ENCODE results near the gene HHATL.

HHATL gene

DNA sequence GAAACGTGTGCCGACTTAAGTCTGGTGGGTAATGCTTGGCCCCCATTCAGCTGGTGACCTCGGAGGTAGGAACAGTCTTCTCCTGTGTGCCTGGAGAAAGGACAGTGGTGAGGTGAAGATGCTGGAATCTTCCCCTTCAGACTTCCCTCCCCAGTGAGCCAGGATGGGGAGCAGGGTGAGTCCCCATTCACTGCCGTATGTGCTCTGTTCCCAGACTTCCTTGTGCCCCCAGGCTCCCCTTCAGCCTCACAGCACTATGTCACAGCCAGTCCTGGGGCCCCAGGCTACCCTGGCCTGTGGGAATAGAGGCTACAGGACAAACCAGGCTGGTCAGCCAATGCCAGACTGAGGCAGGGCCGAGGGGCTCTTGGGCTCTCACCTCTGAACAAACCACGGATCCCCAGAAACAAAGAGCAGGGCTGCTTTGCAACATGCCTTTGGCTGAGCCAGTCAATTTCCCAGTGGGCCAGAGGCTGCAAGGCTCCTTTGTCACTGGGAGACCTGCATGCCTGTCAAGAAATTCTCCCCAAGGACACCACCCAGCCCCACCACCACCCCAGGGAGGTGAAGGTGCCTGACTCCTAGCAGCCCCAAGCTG, 31.8 kb upstream of the HHATL start:
- TF ChIP-seq, protein P1, sequence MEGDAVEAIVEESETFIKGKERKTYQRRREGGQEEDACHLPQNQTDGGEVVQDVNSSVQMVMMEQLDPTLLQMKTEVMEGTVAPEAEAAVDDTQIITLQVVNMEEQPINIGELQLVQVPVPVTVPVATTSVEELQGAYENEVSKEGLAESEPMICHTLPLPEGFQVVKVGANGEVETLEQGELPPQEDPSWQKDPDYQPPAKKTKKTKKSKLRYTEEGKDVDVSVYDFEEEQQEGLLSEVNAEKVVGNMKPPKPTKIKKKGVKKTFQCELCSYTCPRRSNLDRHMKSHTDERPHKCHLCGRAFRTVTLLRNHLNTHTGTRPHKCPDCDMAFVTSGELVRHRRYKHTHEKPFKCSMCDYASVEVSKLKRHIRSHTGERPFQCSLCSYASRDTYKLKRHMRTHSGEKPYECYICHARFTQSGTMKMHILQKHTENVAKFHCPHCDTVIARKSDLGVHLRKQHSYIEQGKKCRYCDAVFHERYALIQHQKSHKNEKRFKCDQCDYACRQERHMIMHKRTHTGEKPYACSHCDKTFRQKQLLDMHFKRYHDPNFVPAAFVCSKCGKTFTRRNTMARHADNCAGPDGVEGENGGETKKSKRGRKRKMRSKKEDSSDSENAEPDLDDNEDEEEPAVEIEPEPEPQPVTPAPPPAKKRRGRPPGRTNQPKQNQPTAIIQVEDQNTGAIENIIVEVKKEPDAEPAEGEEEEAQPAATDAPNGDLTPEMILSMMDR (IDR thresholded peaks at IDR 0.05; ENCODE audit: insufficient read depth, low read depth, low read length, missing control alignments), result no peak
- no peak overlapping the region for H3K4me3 ChIP-seq (ENCODE audit: low read length)
- DNase-seq (ENCODE audit: low read depth), result no peak

DNA sequence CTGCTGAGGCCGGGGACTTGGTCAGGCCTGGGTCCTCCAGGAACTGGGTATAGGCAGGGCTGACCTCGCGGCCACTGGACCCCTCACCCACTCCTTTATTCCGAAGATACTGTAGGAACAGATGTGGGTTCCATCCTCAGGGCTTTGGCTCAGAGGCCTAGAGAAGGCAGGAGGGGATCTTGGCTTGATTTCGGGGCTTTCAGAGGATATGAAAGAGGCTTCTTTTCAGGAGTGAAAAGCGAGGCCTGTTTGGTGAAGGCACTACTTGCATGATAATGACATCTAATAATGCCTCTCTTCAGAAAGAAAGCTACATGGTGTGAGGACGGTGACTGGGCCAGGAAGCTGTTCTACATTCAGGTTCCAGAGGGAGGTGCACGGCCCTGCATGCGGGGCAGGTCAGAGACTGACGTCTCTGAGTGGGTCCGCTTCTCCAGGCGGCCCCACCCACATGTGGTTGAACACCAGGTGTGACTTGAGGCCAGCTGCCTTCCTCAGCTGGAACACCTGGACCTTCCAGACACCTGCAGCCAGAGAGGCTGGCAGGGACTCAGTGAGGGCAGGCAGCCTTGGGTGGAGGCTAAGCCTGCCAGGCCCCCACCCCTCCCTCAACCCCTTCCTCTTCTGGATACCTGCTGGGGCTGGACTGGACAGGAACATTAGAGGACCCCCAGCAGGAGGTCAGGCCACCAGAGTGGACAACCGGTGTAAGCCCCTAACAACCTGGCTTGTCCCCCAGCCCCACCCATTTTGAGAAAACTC, 31.1 kb upstream of the HHATL start:
- DNase-seq (ENCODE audit: low read depth), result no peak
- H3K4me3 ChIP-seq (ENCODE audit: low read length), result no peak overlapping the region
- TF ChIP-seq, protein P1 (IDR thresholded peaks at IDR 0.05; ENCODE audit: insufficient read depth, low read depth, low read length, missing control alignments), result no peak

GRCh38 chr3:42732829-42733459, 30.3 kb upstream of the HHATL start:
- DNase-seq (ENCODE audit: low read depth), result no peak
- H3K4me3 ChIP-seq (ENCODE audit: low read length), result no peak overlapping the region
- TF ChIP-seq, protein P1 (IDR thresholded peaks at IDR 0.05; ENCODE audit: insufficient read depth, low read depth, low read length, missing control alignments), result no peak

- TF ChIP-seq, protein P1 (IDR thresholded peaks at IDR 0.05; ENCODE audit: insufficient read depth, low read depth, low read length, missing control alignments), result no peak
- no peak for DNase-seq (ENCODE audit: low read depth)
These were observed 29.7 kb upstream of the HHATL start for GRCh38 chr3:42732196-42732828.

DNA sequence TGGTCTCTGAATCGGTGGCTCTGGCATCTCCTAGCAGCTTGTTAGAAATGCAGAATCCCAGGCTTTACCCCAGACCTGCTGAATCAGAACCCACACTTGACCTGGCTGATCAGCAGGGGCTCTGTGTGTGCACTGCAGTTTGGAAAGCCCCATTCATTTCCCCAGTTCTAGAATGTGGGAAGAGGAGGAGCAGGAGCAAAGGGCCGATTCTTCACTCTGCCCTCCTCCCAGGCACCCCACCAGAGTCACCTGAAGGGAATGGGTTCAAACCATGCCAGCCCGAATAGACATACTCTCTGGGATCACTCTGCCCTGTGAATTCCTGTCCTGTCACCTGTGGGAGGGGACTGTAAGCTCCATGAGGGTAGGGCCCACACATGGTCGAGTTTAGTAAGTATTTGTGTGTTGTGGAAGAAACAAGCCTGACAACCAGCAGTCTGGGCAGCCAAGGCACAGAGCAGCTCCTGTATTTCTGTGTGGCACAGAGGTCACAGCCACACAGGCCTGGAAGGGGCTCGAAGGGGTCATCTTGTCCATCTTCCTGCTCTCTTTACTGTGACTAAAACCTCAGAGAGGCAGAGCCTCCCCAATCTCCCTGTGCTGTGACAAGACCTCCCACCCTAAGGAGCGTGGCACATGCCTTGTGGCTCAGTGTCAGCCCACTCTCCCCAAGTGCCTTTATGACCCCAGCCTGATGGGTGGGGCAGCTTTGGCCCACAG, 29.0 kb upstream of the HHATL start:
- no peak overlapping the region for H3K4me3 ChIP-seq (ENCODE audit: low read length)
- DNase-seq (ENCODE audit: low read depth), result no peak
- TF ChIP-seq, protein P1 (IDR thresholded peaks at IDR 0.05; ENCODE audit: insufficient read depth, low read depth, low read length, missing control alignments), result no peak

More at GRCh38 chr3:42732196-42732828, 29.7 kb upstream of the HHATL start:
- H3K4me3 ChIP-seq (ENCODE audit: low read length), result no peak overlapping the region

GRCh38 chr3:42730706-42731420, 28.3 kb upstream of the HHATL start:
- DNase-seq (ENCODE audit: low read depth), result no peak
- TF ChIP-seq, protein P1 (IDR thresholded peaks at IDR 0.05; ENCODE audit: insufficient read depth, low read depth, low read length, missing control alignments), result no peak
- no peak overlapping the region for H3K4me3 ChIP-seq (ENCODE audit: low read length)
